Measurements from ENCODE around the gene LRP2.

DNA sequence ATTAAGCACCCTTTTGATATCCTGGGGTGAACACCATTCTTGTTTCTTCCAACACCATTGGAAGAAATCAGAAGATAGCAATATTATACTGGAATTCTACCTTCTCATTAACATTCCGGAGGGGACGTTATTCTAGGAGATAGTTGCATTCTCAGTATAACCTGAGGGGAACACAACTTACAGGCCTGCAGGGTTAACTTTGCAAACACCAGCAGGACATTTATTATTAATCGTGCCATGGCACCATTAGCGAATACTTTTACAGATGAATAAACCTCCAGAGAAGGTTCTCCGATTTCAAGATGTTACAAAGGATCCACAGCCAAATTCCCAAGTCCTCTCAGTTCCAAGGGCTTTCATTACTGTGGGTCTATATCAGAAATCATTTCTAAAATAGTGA lies 184.0 kb downstream of the LRP2 start:
- TF ChIP-seq, protein P1, sequence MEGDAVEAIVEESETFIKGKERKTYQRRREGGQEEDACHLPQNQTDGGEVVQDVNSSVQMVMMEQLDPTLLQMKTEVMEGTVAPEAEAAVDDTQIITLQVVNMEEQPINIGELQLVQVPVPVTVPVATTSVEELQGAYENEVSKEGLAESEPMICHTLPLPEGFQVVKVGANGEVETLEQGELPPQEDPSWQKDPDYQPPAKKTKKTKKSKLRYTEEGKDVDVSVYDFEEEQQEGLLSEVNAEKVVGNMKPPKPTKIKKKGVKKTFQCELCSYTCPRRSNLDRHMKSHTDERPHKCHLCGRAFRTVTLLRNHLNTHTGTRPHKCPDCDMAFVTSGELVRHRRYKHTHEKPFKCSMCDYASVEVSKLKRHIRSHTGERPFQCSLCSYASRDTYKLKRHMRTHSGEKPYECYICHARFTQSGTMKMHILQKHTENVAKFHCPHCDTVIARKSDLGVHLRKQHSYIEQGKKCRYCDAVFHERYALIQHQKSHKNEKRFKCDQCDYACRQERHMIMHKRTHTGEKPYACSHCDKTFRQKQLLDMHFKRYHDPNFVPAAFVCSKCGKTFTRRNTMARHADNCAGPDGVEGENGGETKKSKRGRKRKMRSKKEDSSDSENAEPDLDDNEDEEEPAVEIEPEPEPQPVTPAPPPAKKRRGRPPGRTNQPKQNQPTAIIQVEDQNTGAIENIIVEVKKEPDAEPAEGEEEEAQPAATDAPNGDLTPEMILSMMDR (IDR thresholded peaks at IDR 0.05): no peak
- no peak for TF ChIP-seq POLR2A (IDR thresholded peaks at IDR 0.05)

Data from thyroid gland (tissue), 4 donors.